Karpas-422 (cell line): ENCODE results near the gene MARS2. TPM values are rescaled to one million over a fixed set of nuclear protein-coding genes. Genes with fewer than 3 reads are reported as not detected.
A peak's percentile ranks its signal among the peaks of the same experiment; 100 is the strongest.

Source experiments
- DNase-seq: peaks from one replicate; pipeline ENCODE4 v3.0.0-alpha.2; 2015
- H2AFZ ChIP-seq: fragments of 200-600 bp; sonication (generic); 2 replicates; pipeline ENCODE4 v1.6.1; 2014; ENCODE audit warnings: antibody characterized with exemption, low read length, mixed read lengths
- H3K27ac ChIP-seq: fragments of 200-600 bp; sonication (generic); 2 replicates; pipeline ENCODE4 v1.5.1; 2014; ENCODE audit warnings: mild to moderate bottlenecking, low read length, moderate library complexity
- H3K27me3 ChIP-seq: fragments of 200-600 bp; sonication (generic); 2 replicates; pipeline ENCODE4 v1.6.1; 2014; ENCODE audit warnings: low read length, mixed read lengths
- H3K36me3 ChIP-seq: fragments of 200-600 bp; sonication (generic); 2 replicates; pipeline ENCODE4 v1.6.1; 2014; ENCODE audit warnings: low read length, mixed read lengths; ENCODE audit not compliant: insufficient read depth
- H3K4me1 ChIP-seq: fragments of 200-600 bp; sonication (generic); 2 replicates; pipeline ENCODE4 v1.6.1; 2014; ENCODE audit warnings: mild to moderate bottlenecking, low read length, mixed read lengths
- H3K4me2 ChIP-seq: fragments of 200-600 bp; sonication (generic); 2 replicates; pipeline ENCODE4 v1.6.1; 2014; ENCODE audit warnings: low read length, low read depth, mild to moderate bottlenecking; ENCODE audit not compliant: poor library complexity, severe bottlenecking
- H3K4me3 ChIP-seq: fragments of 200-600 bp; sonication (generic); 2 replicates; pipeline ENCODE4 v1.5.1; 2014; ENCODE audit warnings: mild to moderate bottlenecking, antibody characterized with exemption, low read length, mixed read lengths
- H3K79me2 ChIP-seq: fragments of 200-600 bp; sonication (generic); 2 replicates; pipeline ENCODE4 v1.6.1; 2014; ENCODE audit warnings: mild to moderate bottlenecking, low read length, mixed read lengths
- H3K9ac ChIP-seq: fragments of 200-600 bp; sonication (generic); 2 replicates; pipeline ENCODE4 v1.6.0; 2014; ENCODE audit warnings: low read length
- H3K9me2 ChIP-seq: fragments of 200-600 bp; sonication (generic), shearing (Covaris generic); replicated peaks from 2 replicates; pipeline ENCODE4 v1.6.0; 2014; ENCODE audit warnings: mild to moderate bottlenecking, low read length, moderate library complexity; ENCODE audit not compliant: insufficient read depth
- H3K9me3 ChIP-seq: fragments of 300-700, 200-600 bp; sonication (generic); 2 replicates; pipeline ENCODE4 v1.6.1; 2014; ENCODE audit warnings: low read length, mixed read lengths
- H4K20me1 ChIP-seq: fragments of 200-600 bp; sonication (generic); 2 replicates; pipeline ENCODE4 v1.6.1; 2014; ENCODE audit warnings: mild to moderate bottlenecking, antibody characterized with exemption, low read length, low read depth; ENCODE audit not compliant: insufficient read depth
- total RNA-seq: library from RNA; depleted of rRNA; stranded (reverse); fragments of >200 nt; shearing (Covaris generic); gene quantifications from 2 replicates; pipeline ENCODE4 v1.2.3, GENCODE V29; 2014; ENCODE audit warnings: low replicate concordance; rRNA removed

The MARS2 gene
- total RNA-seq, result 22.6 and 36.4 TPM in 2 replicates

GRCh38 chr2:197705121-197705911 lies at the start of gene MARS2:
Gene MARS2 (plus strand): TSS chr2:197705369. CDS start chr2:197705406, 37 bp downstream.
- H4K20me1 ChIP-seq, result peaks cover 34% of the 10 kb centered on the region
- DNase-seq, result peak; percentile 97
- peak within 1 kb of the TSS; percentile 96 for H2AFZ ChIP-seq
- peaks cover 43% of the 10 kb centered on the region for H3K4me1 ChIP-seq
- H3K9me3 ChIP-seq, result no peaks in the 10 kb centered on the region
- peak within 1 kb of the TSS; percentile 90 for H3K4me3 ChIP-seq
- H3K9me2 ChIP-seq, result no peaks in the 10 kb centered on the region
- H3K4me2 ChIP-seq, result peak within 1 kb of the TSS; percentile 91
- peaks cover 19% of the 10 kb centered on the region for H3K36me3 ChIP-seq
- H3K79me2 ChIP-seq, result peaks cover 49% of the 10 kb centered on the region
- no peaks in the 10 kb centered on the region for H3K27me3 ChIP-seq
- peak within 1 kb of the TSS; percentile 95 for H3K9ac ChIP-seq
- peak within 1 kb of the TSS; percentile 54 for H3K27ac ChIP-seq

- H4K20me1 ChIP-seq, result no peaks in the 10 kb centered on the region
- H3K27me3 ChIP-seq, result no peaks in the 10 kb centered on the region
- no peak overlapping the region for H2AFZ ChIP-seq
- no peak overlapping the region for H3K4me3 ChIP-seq
- no peaks in the 10 kb centered on the region for H3K36me3 ChIP-seq
- H3K4me2 ChIP-seq, result no peak overlapping the region
- no peaks in the 10 kb centered on the region for H3K79me2 ChIP-seq
- H3K9ac ChIP-seq, result no peak overlapping the region
- H3K27ac ChIP-seq, result no peak overlapping the region
- H3K9me2 ChIP-seq, result no peaks in the 10 kb centered on the region
- H3K9me3 ChIP-seq, result no peaks in the 10 kb centered on the region
- peaks cover 6% of the 10 kb centered on the region; the same call in 1 of the 2 replicates for H3K4me1 ChIP-seq
- no peak for DNase-seq
Measured at GRCh38 chr2:197657562-197657961, 47.6 kb upstream of the MARS2 start.

- no peaks in the 10 kb centered on the region for H3K36me3 ChIP-seq
- no peak overlapping the region for H3K27ac ChIP-seq
- H3K4me2 ChIP-seq, result no peak overlapping the region
- H2AFZ ChIP-seq, result no peak overlapping the region
- no peak overlapping the region for H3K4me3 ChIP-seq
- H4K20me1 ChIP-seq, result no peaks in the 10 kb centered on the region
- peaks cover 6% of the 10 kb centered on the region; the same call in 1 of the 2 replicates for H3K4me1 ChIP-seq
- no peak for DNase-seq
- no peaks in the 10 kb centered on the region for H3K27me3 ChIP-seq
- no peak overlapping the region for H3K9ac ChIP-seq
- no peaks in the 10 kb centered on the region for H3K79me2 ChIP-seq
- H3K9me2 ChIP-seq, result no peaks in the 10 kb centered on the region
- peaks cover 3% of the 10 kb centered on the region; the same call in 1 of the 2 replicates for H3K9me3 ChIP-seq
Measured at GRCh38 chr2:197661626-197662025, 43.5 kb upstream of the MARS2 start.

GRCh38 chr2:197666277-197666676 lies 38.9 kb upstream of the MARS2 start:
- Histone ChIP-seq H3K79me2 (no peaks in the 10 kb centered on the region), H2AFZ (no peak overlapping the region), H3K9me3 (peaks cover 3% of the 10 kb centered on the region; the same call in 1 of the 2 replicates), H3K36me3 (no peaks in the 10 kb centered on the region), H4K20me1 (no peaks in the 10 kb centered on the region), H3K9ac (no peak overlapping the region), H3K27ac (no peak overlapping the region), H3K4me3 (no peak overlapping the region), H3K4me2 (no peak overlapping the region), H3K27me3 (no peaks in the 10 kb centered on the region), H3K9me2 (no peaks in the 10 kb centered on the region), H3K4me1 (peaks cover 6% of the 10 kb centered on the region; the same call in 1 of the 2 replicates)
- DNase-seq, result no peak

- H3K9me2 ChIP-seq, result no peaks in the 10 kb centered on the region
- no peaks in the 10 kb centered on the region for H4K20me1 ChIP-seq
- H3K4me3 ChIP-seq, result no peak overlapping the region
- no peak overlapping the region for H3K9ac ChIP-seq
- H3K4me2 ChIP-seq, result no peak overlapping the region
- H3K9me3 ChIP-seq, result peaks cover 3% of the 10 kb centered on the region; the same call in 1 of the 2 replicates
- no peaks in the 10 kb centered on the region for H3K36me3 ChIP-seq
- no peaks in the 10 kb centered on the region for H3K27me3 ChIP-seq
- H3K79me2 ChIP-seq, result no peaks in the 10 kb centered on the region
- H2AFZ ChIP-seq, result no peak overlapping the region
- no peak overlapping the region for H3K27ac ChIP-seq
- no peaks in the 10 kb centered on the region for H3K4me1 ChIP-seq
- no peak for DNase-seq
Measured at GRCh38 chr2:197668296-197668695, 36.9 kb upstream of the MARS2 start.

- H3K4me3 ChIP-seq, result no peak overlapping the region
- H3K27me3 ChIP-seq, result no peaks in the 10 kb centered on the region
- H3K27ac ChIP-seq, result no peak overlapping the region
- H3K36me3 ChIP-seq, result no peaks in the 10 kb centered on the region
- no peak for DNase-seq
- no peak overlapping the region for H3K4me2 ChIP-seq
- peaks cover 3% of the 10 kb centered on the region; the same call in 1 of the 2 replicates for H3K9me3 ChIP-seq
- no peaks in the 10 kb centered on the region for H3K4me1 ChIP-seq
- no peak overlapping the region for H3K9ac ChIP-seq
- H3K79me2 ChIP-seq, result no peaks in the 10 kb centered on the region
- H3K9me2 ChIP-seq, result no peaks in the 10 kb centered on the region
- no peak overlapping the region for H2AFZ ChIP-seq
- H4K20me1 ChIP-seq, result no peaks in the 10 kb centered on the region
Measured at GRCh38 chr2:197669077-197669476, 36.1 kb upstream of the MARS2 start.

GRCh38 chr2:197672371-197672893 lies 32.7 kb upstream of the MARS2 start:
- Histone ChIP-seq H3K27ac (no peak overlapping the region), H3K27me3 (no peaks in the 10 kb centered on the region), H3K9ac (no peak overlapping the region), H3K79me2 (no peaks in the 10 kb centered on the region), H4K20me1 (no peaks in the 10 kb centered on the region), H3K9me2 (no peaks in the 10 kb centered on the region), H3K36me3 (no peaks in the 10 kb centered on the region), H3K4me3 (no peak overlapping the region), H2AFZ (no peak overlapping the region), H3K4me1 (no peaks in the 10 kb centered on the region), H3K9me3 (no peaks in the 10 kb centered on the region), H3K4me2 (no peak overlapping the region)
- DNase-seq, result no peak

GRCh38 chr2:197673106-197673505 lies 32.1 kb upstream of the MARS2 start:
- Histone ChIP-seq H3K9me2 (no peaks in the 10 kb centered on the region), H3K79me2 (no peaks in the 10 kb centered on the region), H3K9ac (no peak overlapping the region), H3K36me3 (no peaks in the 10 kb centered on the region), H3K4me2 (no peak overlapping the region), H3K27ac (no peak overlapping the region), H2AFZ (no peak overlapping the region), H4K20me1 (no peaks in the 10 kb centered on the region), H3K4me1 (no peaks in the 10 kb centered on the region), H3K4me3 (no peak overlapping the region), H3K9me3 (no peaks in the 10 kb centered on the region), H3K27me3 (no peaks in the 10 kb centered on the region)
- DNase-seq, result no peak
